ENCODE results near the gene ARIH1.

DNA sequence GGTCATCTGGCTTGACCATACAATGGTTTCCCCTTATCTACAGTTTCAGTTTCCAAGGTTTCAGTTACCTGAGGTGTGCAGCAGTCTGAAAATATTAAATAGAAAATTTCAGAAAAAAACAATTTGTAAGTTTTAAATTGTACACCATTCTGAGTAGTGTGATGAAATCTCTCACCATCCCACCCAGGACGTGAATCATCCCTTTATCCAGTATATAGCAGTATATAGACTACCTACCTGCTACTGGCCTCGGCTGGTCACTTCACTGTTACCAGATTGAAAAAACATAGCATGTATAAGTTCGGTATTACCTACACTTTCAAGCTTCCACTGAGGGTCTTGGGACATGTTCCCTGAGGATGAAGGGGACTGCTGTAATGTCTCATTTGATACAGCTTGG lies 12.0 kb downstream of the ARIH1 start:
- TF ChIP-seq, protein P1, sequence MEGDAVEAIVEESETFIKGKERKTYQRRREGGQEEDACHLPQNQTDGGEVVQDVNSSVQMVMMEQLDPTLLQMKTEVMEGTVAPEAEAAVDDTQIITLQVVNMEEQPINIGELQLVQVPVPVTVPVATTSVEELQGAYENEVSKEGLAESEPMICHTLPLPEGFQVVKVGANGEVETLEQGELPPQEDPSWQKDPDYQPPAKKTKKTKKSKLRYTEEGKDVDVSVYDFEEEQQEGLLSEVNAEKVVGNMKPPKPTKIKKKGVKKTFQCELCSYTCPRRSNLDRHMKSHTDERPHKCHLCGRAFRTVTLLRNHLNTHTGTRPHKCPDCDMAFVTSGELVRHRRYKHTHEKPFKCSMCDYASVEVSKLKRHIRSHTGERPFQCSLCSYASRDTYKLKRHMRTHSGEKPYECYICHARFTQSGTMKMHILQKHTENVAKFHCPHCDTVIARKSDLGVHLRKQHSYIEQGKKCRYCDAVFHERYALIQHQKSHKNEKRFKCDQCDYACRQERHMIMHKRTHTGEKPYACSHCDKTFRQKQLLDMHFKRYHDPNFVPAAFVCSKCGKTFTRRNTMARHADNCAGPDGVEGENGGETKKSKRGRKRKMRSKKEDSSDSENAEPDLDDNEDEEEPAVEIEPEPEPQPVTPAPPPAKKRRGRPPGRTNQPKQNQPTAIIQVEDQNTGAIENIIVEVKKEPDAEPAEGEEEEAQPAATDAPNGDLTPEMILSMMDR (IDR thresholded peaks at IDR 0.05): no peak
- TF ChIP-seq EZH2 (IDR thresholded peaks at IDR 0.05; ENCODE audit: borderline replicate concordance, insufficient read depth, low read depth, low read length, poor library complexity, severe bottlenecking): no peak

Data from B cell (primary cell).